ENCODE data around the gene IMPG1. TPM values are rescaled to one million over a fixed set of nuclear protein-coding genes. Genes with fewer than 3 reads are reported as not detected.

The IMPG1 gene
- total RNA-seq, 1 donor from 2014 or later = not detected

GRCh38 chr6:75940564-75940963, 131.9 kb downstream of the IMPG1 start:
- H3K4me1 Mint-ChIP-seq = peaks cover 16% of the 10 kb centered on the region
- H3K4me3 Mint-ChIP-seq = no peak overlapping the region

GRCh38 chr6:75937846-75938245, 134.6 kb downstream of the IMPG1 start:
- Histone ChIP-seq H3K27me3 (peaks cover 7% of the 10 kb centered on the region), H2AFZ (replicated peaks) (no peak overlapping the region), H3K4me1 (peaks cover 18% of the 10 kb centered on the region), H3K4me3 (no peak overlapping the region), H3K27ac (no peak overlapping the region), H3K9ac (no peak overlapping the region), H3K9me3 (ENCODE audit: low read depth) (no peaks in the 10 kb centered on the region), H4K20me1 (ENCODE audit: low read depth) (no peaks in the 10 kb centered on the region), H3K79me2 (ENCODE audit: low read depth) (no peaks in the 10 kb centered on the region), H3F3A (ENCODE audit: low read depth) (peaks cover 7% of the 10 kb centered on the region), H3K4me2 (no peak overlapping the region), H3K36me3 (no peaks in the 10 kb centered on the region)
- no peak for DNase-seq (ENCODE audit: low spot score)
- H3K4me1 Mint-ChIP-seq = peaks cover 33% of the 10 kb centered on the region
- H3K4me3 Mint-ChIP-seq = no peak overlapping the region
- H3K27ac Mint-ChIP-seq = no peak overlapping the region
- H3K9me3 Mint-ChIP-seq = peaks cover 3% of the 10 kb centered on the region
- no peaks in the 10 kb centered on the region for H3K36me3 Mint-ChIP-seq
- TF ChIP-seq EZH2 (IDR thresholded peaks at IDR 0.05) (no peak), CTCF (IDR thresholded peaks at IDR 0.05) (no peak), EZH2phosphoT487 (IDR thresholded peaks at IDR 0.05) (no peak)
- peaks cover 9% of the 10 kb centered on the region for H3K27me3 Mint-ChIP-seq (ENCODE audit: insufficient read depth, low read depth)

More at GRCh38 chr6:75940564-75940963, 131.9 kb downstream of the IMPG1 start:
- no peaks in the 10 kb centered on the region for H3K27me3 ChIP-seq
- no peaks in the 10 kb centered on the region for H3K36me3 ChIP-seq
- Mint-ChIP-seq H3K36me3 (no peaks in the 10 kb centered on the region), H3K27me3 (ENCODE audit: insufficient read depth, low read depth) (peaks cover 6% of the 10 kb centered on the region), H3K27ac (no peak overlapping the region), H3K9me3 (peaks cover 3% of the 10 kb centered on the region)
- no peak overlapping the region for H2AFZ ChIP-seq (replicated peaks)
- DNase-seq (ENCODE audit: low spot score) = no peak
- H3K9ac ChIP-seq = no peak overlapping the region
- no peak overlapping the region for H3K4me2 ChIP-seq
- no peak overlapping the region for H3K4me3 ChIP-seq
- no peak overlapping the region for H3K27ac ChIP-seq
- peaks cover under 1% of the 10 kb centered on the region for H3F3A ChIP-seq (ENCODE audit: low read depth)
- no peaks in the 10 kb centered on the region for H3K79me2 ChIP-seq (ENCODE audit: low read depth)
- no peaks in the 10 kb centered on the region for H3K9me3 ChIP-seq (ENCODE audit: low read depth)
- no peaks in the 10 kb centered on the region for H4K20me1 ChIP-seq (ENCODE audit: low read depth)
- TF ChIP-seq EZH2 (IDR thresholded peaks at IDR 0.05) (no peak), CTCF (IDR thresholded peaks at IDR 0.05) (no peak), EZH2phosphoT487 (IDR thresholded peaks at IDR 0.05) (no peak)
- H3K4me1 ChIP-seq = peaks cover 14% of the 10 kb centered on the region

GRCh38 chr6:75936682-75937081, 135.8 kb downstream of the IMPG1 start:
- H3K36me3 Mint-ChIP-seq = no peaks in the 10 kb centered on the region
- peaks cover 7% of the 10 kb centered on the region for H3K27me3 ChIP-seq
- no peak overlapping the region for H3K4me3 Mint-ChIP-seq
- no peaks in the 10 kb centered on the region for H3K9me3 ChIP-seq (ENCODE audit: low read depth)
- no peaks in the 10 kb centered on the region for H3K79me2 ChIP-seq (ENCODE audit: low read depth)
- no peaks in the 10 kb centered on the region for H3K36me3 ChIP-seq
- no peak overlapping the region for H3K4me3 ChIP-seq
- TF ChIP-seq EZH2 (IDR thresholded peaks at IDR 0.05) = no peak
- TF ChIP-seq CTCF (IDR thresholded peaks at IDR 0.05) = no peak
- TF ChIP-seq EZH2phosphoT487 (IDR thresholded peaks at IDR 0.05) = no peak
- H3K27ac ChIP-seq = no peak overlapping the region
- peaks cover 7% of the 10 kb centered on the region for H3F3A ChIP-seq (ENCODE audit: low read depth)
- peaks cover 3% of the 10 kb centered on the region for H3K9me3 Mint-ChIP-seq
- no peak overlapping the region for H3K4me2 ChIP-seq
- H2AFZ ChIP-seq (replicated peaks) = no peak overlapping the region
- H3K9ac ChIP-seq = no peak overlapping the region
- no peak overlapping the region for H3K27ac Mint-ChIP-seq
- peaks cover 18% of the 10 kb centered on the region for H3K4me1 ChIP-seq
- DNase-seq (ENCODE audit: low spot score) = no peak
- H4K20me1 ChIP-seq (ENCODE audit: low read depth) = no peaks in the 10 kb centered on the region
- H3K27me3 Mint-ChIP-seq (ENCODE audit: insufficient read depth, low read depth) = peaks cover 10% of the 10 kb centered on the region
- H3K4me1 Mint-ChIP-seq = peaks cover 33% of the 10 kb centered on the region
